Activated T-cell treated with anti-CD3 and anti-CD28 coated beads, Interleukin-2, amount 50 U/mL, for 1 hour (primary cell): ENCODE results near the gene SLC6A19.
"Not testable (repeated sequence)": the region's sequence is repeated elsewhere in the genome, so short reads cannot be mapped to it uniquely, and the experiment has no call there.

Experiments used
- DNase-seq: peaks from one replicate; pipeline ENCODE4 v3.0.0-alpha.2; 2020

SLC6A19 gene

DNA sequence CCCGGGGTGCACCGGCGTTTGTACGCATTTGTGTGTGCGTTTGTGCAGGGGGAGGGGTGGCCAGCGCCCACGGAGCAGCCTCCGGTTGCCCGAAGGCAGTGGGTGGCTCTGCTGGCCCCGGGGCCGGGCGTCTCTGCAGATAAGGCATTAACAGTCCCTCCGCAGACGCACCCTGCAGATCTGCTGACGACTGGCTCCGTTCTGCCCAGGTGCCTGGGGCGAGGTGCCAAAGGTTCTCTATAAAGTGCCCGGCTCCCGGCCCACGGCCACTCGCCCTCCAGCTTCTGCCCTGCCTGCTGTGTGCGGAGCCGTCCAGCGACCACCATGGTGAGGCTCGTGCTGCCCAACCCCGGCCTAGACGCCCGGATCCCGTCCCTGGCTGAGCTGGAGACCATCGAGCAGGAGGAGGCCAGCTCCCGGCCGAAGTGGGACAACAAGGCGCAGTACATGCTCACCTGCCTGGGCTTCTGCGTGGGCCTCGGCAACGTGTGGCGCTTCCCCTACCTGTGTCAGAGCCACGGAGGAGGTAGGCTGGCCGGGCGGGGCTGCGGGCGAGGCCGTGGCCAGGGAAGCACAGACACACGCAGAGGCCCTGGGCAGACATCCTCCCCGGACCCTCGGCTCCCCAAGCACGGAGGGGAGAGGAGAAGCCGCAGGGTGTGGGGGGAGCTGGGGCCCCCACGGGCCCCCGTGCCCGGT is at the start of gene SLC6A19:
SLC6A19 (plus strand) TSS at position 269 of the 699 bp plus-strand sequence; CDS start at position 325, 56 bp downstream.
- no peak for DNase-seq

DNA sequence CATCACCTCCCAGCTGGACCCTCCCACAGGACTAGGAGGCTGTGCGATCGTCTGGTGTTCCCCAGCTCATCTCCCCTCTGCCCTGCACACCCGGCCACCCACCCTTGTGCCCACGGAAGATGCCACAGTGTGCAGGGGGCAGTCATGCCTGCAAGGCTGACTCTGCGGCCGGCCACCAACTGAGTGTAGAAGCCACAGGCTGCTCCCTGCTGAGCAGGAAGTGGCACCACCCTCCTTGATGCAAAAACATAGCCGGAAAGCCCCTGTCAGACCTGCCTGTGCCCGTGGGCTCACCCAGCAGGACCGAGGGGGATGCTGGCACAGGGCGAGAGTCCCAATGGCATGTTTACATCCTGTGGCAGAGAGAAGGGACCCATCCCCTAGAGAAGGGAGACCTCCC is 49.2 kb upstream of the SLC6A19 start:
- DNase-seq = no peak

DNA sequence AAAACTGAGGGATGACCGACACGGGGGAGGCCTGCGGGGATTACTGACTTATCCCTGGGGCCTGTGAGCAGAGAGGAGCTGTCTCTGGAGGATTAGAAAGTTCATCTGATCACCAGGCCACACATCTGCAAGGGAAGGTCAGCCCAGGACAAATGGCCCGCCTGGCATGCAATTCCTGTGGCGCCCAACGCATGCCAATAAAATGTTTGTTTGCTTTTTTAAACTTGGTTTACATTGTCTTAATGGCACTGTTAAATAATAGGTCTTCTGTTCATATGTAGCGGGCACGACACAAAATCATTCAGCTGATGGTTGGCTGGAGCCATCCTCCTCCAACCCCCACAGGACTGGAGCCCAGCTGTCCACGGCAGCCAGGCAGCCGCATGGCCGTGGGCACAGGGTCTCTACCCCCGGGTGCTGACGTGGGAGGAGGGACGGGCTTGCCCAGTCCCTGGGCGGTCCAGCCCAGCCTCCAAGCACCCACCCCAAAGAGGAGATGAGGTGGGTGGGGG is 48.6 kb upstream of the SLC6A19 start:
- DNase-seq = no peak

DNA sequence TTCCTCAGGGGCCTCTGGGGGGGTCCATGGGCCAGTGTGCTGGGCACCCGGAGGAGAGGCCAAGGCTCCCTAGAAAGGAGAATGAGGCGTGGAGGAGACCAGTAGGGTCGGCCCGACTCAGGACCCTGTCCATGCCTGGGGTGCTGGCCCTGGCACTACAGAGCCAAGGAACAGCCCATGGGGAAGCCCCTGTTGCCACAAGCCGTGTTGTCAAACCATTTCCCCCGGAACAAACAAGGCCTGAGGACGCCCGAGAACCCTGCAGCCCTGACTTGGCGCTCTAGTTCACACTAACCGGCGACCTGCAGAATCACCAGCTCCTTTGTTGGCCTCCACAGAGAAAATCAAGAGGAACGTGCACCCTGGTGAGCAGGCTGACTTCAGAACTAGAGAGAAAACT is 48.0 kb upstream of the SLC6A19 start:
- DNase-seq = no peak

DNA sequence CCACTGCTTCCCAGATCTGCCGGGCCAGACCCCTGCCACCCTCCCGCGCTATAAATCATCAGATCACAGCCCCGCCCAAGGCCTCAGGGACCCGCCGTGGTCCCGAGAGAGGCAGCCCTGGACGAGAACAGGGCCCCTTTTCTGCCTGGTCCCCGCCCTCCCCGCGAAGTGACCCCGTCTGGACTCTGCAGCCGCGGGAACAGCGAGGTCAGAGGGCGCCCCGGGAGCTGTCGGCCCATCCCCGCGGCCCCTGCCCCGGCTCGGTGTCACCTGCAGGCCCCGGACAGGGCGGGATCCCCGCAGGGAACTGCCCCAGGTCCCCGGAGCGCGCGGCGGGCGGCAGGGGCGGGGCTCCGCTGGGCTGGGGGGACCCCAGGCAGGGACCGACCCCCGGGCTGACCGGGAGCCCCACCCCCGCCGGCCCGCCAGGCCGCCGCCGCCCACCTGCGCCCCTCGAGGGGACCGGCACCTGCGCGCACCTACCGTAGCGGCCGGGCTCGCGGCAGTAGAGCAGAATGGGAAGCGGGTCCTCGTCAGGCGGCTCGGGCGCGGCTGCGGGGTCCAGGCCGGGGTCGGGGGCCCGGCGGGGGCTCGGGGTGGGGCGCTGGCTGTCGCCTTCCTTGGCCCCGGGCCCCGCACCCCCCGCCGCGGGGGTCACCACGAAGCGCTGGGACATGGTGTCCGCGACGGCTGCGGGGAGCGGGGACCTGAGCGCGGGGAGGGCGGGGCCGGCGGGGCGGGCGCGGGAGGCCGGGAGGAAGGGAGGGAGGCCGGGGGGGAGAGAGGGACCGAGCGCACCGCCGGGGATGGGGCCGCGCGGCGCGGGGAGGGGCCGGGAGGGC is 46.0 kb upstream of the SLC6A19 start:
- peak; percentile 32 for DNase-seq

DNA sequence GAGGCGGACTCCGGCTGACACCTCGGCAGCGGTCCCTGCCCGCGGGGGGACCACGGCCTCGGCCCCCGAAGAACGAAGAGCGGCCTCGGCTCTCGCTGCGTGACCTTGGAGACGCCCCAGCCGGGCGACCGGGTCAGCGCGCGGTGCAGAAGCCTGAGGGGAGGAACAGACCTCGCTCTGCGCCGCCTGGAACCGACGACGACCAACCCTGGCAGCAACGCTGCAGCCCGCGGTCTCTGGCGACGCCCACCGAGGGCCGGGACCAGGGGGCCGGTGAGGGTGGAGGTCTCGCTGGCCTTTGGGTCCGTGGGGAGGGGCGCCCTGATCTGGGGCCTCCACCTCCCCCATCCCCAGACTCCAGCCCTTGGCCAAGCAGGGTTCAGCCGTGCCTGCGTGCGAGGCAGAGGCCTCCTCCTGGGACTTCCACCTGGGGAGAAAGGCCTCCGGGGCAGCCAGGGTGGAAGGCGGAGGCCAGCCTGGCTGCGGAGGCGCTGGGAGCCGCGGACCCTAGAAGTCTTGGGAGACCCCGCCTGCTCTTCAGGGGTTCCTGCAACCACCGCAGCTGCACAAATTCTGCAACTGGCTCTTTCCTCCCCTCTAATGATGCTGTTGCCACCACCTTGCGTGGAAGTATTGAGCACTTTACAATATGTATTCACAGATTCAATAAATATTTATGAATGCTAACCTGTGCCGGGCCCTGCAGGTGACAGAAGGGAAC is 45.2 kb upstream of the SLC6A19 start:
- no peak for DNase-seq

DNA sequence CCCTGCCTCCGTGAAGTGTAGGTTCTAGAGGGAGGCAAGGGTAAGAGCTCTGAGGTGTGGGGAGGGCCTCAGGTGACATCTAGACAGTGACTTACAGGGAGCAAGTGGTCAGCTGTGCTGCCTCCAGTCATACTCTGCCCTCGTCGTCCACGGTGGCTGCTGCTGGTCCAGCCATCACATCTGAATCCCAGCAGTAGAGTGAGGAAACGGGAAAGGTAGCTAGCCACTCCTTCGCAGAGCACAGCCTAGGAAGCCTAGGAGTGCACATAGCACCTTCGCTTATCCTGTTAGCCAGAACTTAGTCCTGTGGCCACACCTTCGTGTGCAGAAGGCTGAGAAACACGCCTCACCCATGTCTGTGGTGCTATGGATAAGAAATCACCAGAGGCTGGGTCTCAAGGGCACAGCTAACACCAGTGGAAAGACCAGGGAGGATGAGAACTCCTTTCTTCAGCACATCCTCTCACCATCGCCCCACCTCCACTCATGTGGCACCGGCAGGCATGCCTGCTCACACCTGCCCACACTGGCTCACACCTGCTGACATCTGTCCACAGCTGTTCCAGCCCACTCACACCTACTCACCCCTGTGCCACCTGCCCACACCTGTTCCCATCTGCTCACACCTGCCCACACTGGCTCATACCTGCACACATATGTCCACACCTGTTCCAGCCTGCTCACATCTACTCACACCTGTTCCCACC is 44.5 kb upstream of the SLC6A19 start:
- DNase-seq = no peak

DNA sequence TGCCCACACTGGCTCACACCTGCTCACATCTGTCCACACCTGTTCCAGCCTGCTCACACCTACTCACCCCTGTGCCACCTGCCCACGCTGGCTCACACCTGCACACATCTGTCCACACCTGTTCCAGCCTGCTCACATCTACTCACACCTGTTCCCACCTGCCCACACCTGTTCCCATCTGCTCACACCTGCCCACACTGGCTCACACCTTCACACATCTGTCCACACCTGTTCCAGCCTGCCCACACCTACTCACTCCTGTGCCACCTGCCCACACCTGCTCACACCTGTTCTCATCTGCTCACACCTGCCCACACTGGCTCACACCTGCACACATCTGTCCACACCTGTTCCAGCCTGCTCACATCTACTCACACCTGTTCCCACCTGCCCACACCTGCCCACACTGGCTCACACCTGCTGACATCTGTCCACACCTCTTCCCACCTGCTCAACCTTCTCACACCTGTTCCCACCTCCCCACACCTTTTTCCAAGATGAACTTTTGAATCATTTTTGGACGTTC is 43.9 kb upstream of the SLC6A19 start:
- not testable (repeated sequence) for DNase-seq

DNA sequence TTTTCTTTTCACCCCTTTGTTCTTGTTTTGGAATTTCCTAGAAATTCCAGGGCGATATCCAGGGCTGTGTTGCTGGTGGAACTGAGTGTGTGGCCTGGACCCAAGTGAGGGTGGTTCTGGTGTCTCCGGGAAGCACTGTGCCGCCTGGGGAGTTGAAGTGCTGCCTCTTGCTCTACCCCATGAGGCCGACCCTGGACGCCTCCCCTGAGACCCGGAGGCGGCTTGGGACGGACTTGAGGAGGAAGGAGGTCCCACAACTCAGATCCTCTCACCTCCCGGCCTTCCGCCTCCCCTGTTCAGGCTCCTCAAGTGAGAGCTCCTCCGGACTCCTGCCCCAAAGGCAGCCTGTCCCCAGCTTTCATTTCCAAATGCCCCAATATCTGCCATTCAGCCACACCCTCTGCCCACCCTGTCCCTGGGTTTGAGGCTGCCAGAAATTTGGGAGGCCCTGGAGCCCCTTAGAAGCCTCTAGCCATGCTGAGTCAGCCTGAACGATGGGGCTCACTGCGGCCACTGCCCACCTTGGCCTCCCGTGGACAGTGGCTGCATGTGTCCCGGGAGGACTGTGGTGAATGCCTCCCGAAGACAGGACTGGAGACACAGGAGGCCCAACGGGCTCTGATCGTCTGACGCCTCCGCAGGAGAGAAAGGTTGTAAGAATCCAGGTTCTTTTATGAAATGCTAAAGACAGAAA is 42.6 kb upstream of the SLC6A19 start:
- no peak for DNase-seq

DNA sequence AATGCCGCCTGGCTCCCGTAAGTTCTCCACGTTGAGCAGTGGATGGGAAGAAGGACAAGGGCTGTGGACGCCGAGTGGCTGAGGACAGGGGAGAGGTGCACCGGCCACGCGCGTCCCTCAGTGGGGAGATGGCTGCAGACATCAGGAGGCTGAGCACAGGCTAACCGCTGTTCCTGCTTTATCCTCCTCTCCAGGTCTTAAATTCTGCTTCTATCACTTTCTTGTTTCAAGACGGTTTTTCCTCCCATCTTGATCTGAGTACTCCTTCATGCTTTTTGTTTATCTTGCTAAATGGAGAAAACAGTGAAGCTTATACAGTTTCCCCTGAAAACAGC is 42.1 kb upstream of the SLC6A19 start:
- no peak for DNase-seq

DNA sequence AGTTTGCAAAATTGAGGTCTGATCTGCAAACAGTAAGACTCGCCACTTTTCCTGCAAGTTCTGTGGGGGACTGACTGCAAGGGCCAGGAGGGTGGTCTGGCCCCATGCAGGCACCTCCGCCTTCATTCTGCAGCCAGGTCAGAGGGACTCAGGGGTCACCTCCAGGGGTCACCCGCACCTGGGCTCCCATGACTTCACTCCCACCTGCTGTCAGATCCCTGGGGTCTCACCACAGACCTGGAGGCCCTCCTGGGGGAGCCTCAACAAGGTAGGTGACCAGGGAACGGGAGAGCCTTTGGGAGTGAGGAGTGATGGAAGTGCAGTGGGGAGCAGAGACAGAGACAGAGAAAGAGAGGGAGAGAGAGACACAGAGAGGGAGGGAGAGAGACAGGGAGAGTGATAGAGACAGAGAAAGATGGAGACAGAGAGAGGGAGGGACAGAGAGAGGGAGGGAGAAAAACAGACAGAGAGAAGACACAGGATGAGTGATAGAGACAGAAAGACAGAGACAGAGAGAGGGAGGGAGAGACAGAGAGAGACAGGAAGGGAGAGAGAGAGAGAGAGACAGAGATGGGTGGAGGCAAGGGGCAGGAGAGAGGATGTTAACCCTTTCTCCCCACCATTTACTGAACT is 41.5 kb upstream of the SLC6A19 start:
- DNase-seq = no peak

DNA sequence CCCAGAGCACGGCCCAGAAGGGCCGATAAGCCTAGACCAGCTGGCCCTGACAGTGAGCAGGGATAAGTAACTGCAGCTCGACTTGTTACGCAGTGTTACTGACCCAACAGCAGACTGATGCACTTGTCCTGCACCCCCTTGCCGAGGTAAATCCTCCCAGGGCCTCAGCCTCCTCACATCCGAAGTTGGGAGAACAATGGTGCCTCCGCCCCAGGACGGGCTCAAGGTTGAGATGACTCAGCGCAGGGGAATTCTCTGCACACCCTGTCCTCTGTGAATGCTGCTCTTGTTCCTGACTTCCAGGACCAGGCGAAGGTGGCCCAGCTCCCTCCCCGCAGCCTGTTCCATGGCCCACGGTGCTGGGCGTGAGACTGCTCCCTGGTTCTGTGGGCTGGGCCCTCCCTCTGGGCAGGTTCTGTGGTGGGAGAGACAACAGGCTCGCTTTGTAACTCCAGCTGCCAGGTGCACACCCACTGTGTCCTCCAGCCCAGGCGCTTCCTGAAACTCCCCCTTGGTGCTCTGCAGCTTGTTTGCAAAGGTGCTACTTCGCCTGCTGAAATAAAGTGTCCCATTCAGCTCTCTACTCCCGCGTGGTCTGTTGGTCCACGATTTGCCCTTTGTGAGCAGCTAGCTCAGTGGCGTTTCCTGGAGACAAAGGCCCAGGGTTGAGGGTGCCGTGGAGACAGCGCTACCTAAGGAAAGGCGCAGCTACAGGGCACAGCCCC is 40.1 kb upstream of the SLC6A19 start:
- DNase-seq = no peak

DNA sequence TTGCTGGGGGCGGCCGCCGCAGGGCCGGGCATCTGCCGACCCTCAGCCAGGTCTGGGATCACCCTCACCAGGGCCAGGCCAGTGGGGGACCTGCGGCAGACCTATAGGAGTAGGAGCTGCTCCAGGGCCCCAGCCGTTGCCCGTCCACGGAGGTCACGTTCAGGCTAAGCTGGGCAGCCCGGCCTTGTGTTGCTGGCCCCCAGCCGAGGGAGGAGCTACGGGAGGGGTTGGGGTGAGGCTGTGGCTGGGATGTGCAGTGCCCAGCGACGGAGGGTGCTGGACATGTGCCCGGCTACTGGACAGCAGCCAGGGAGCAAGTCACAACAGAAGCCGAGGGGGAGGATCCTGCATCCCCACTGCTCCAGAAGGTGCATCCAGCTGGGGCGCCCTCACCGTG is 39.6 kb upstream of the SLC6A19 start:
- no peak for DNase-seq

DNA sequence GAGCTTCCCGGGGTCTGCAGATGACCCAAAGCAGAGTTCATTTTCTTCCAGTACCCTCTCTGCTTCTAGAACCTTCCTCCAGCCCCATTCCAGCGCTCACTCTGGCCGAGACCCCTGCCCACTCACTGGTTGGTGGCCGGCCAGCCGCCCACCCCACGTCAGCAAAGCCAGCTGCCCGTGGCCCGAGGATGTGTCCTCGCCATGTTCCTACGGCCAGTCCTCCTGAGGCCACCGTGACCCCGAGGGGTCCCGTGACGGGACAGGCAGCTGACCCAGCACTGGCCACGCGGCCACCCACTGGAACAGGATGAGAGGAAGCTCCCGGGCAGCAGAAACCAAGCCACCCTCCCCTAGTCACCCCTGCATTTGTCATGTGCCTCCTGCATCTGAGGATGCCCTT is 39.1 kb upstream of the SLC6A19 start:
- no peak for DNase-seq

DNA sequence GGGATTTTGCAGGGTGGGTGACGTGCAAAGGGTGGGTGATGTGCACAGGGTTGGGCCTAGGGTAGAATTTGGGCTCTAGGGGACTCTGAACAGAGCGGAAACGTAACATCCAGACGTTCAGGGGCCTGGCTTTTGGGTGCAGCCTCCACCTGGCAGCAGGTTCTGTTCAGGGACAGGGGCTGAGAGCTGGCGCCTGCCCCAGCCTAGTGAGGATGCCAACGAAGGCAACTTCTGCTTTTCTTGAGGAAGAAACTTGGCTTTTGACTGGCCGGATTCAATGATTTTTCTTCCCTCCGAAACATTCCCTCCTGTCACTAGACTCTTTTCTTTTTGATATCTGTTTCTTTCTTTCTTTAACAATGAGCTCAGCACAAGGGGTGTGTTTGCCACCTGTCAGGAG is 38.6 kb upstream of the SLC6A19 start:
- DNase-seq = no peak

DNA sequence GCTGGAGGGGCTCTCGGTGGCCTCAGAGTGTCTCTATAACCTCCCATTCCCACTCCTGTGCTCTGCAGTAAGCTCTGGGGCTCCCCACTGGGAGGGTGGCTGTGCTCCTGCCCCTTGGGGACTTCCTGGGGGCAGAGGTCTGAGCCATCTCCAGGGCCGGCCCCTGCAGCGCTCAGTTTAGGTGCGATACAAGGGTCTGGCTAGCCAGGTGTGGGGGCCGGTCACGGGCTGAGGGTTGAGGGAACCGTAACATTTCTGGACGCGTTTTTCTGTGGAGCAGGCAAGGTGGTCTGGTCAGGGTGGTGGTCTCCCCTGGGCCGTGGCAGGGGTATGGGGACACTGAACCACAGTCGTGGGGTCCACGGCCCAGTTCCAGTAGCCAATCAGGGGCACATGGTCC is 38.0 kb upstream of the SLC6A19 start:
- no peak for DNase-seq

DNA sequence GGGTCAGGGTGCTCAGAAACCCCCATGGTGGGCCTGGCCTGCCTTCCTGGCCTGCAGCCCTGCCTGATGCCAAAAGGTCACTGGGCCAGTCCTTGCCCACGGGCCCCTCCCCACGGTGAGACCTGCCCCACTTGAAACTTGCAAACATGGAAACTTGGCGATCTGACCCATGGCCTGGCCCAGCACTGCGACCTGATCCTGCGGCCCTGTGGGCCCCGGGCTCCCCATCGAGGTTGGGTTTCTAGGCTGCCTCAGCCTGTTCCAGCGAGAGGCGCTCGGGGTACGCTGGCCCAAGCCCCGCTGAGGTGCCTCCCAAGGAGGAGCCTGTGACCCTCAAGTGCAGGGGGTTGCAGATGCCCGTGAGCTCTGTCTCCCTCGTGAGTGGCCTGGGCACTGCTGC is 37.5 kb upstream of the SLC6A19 start:
- no peak for DNase-seq

DNA sequence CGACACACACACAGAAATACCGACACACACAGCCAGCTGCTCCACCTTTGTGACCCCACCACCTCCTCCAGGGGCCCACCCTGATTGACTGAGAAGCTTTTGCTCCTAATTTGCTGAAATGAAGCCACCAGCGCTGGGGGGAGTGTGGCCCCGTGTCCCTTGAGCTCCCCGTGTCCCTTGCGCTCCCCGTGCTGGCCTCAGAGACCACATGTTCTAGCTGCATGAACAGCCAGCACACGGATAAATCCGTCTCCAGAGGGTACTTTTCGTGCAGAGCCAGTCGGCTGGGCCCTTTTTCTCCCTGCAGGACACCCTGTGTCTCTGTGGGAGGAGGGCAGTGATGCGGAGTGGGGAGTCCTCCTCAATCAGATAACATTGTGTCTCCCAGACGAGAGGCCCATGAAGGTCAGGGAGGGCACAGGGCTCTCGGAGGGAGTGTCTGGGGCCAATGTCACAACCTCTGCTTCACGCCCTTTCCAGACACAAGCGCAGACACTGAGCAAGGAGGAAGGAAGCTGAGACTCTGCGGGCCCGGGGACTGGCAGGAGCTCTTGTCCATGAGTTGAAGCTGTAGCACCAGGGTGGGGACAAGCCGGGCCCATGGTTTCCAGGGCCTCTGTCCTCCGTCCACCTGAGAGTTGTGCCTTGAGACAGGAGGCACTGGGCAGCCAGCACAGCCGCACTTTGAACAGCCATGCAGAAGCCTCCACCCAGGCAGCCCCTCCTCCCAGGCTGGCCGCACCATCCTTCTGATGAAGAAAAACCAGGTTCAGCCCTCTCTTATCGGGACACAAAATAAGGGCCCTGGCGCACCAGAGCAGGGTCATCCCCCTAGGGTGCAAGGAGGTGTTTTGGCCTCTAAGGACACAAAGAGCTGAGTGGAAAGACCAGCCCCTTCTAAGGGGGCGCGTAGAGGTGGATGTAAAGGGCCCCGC is 36.4 kb upstream of the SLC6A19 start:
- no peak for DNase-seq

DNA sequence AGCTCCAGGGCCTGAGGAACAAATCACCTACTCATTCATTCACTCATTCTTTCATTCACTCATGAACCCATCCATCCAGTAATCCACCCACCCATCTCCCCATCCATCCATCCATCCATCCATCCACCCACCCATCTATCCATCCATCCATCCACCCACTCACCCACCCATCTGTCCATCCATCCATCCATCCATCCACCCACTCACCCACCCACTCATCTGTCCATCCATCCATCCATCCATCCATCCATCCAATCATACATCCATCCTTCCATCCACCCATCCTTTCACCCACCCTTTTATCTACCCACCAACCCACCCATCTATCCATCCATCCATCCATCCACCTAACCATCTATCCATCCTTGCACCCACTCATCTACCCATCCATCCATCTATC is 35.5 kb upstream of the SLC6A19 start:
- no peak for DNase-seq

DNA sequence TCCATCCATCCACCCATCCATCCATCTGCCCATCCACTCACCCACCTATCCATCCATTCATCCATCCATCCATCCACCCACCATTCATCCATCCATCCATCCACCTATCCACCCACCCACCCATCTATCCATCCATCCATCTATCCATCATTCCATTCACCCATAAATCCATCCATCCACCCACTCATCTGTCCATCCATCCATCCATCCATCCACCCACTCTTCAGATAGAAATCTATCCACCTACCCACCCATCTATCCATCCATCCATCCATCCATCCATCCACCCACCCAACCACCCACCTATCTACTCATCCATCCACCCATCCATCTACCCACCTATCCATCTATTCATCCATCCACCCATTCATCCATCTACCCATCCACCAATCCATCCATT is 35.0 kb upstream of the SLC6A19 start:
- DNase-seq = no peak
